K562 (cell line): ENCODE data around the gene GIGYF2. TPM values are rescaled to one million over a fixed set of nuclear protein-coding genes. Genes with fewer than 3 reads are reported as not detected.

Experiments used
- ARHGAP35 ChIP-seq: fragments of 450-650 bp; IDR thresholded peaks from 2 replicates; pipeline ENCODE4 v1.6.1; 2018; ENCODE audit not compliant: partially characterized antibody
- EZH2 ChIP-seq: IDR thresholded peaks from 2 replicates; pipeline ENCODE4 v1.6.1; 2012; ENCODE audit warnings: low read depth, mild to moderate bottlenecking, inconsistent platforms, low read length, borderline replicate concordance
- FOXP1 ChIP-seq: sonication (generic); formaldehyde crosslinking; IDR thresholded peaks from 2 replicates; pipeline ENCODE4 v1.8.0; 2022; ENCODE audit warnings: mild to moderate bottlenecking, missing genetic modification reagents
- GATAD2B ChIP-seq: fragments of 450-650 bp; IDR thresholded peaks from 2 replicates; pipeline ENCODE4 v1.6.1; 2017; ENCODE audit warnings: mild to moderate bottlenecking, borderline replicate concordance
- MAZ ChIP-seq, 2 experiments: fragments of 450-650 bp in 1 of 2; sonication (generic) in 1 of 2; formaldehyde crosslinking; IDR thresholded peaks in 1 of 2; conservative IDR thresholded peaks in 1 of 2; 2 replicates each; pipeline versions ENCODE4 v1.4.0 to v1.5.0; 2020; ENCODE audit warnings: mild to moderate bottlenecking in 1 of 2, missing genetic modification reagents in 1 of 2
- POLR2B ChIP-seq: fragments of 450-650 bp; IDR thresholded peaks from 2 replicates; pipeline ENCODE4 v1.6.1; 2018; ENCODE audit warnings: low read depth; ENCODE audit not compliant: partially characterized antibody
- RB1 ChIP-seq: fragments of 450-650 bp; IDR thresholded peaks from 2 replicates; pipeline ENCODE4 v1.6.1; 2017; ENCODE audit warnings: low read depth, mild to moderate bottlenecking
- RBBP5 ChIP-seq: fragments of 200-600 bp; sonication (generic); IDR thresholded peaks from 2 replicates; pipeline ENCODE4 v1.6.1; 2012; ENCODE audit warnings: borderline replicate concordance, mild to moderate bottlenecking, low read length, control low read depth, inconsistent platforms; ENCODE audit not compliant: insufficient read depth, poor library complexity, severe bottlenecking
- SRSF9 ChIP-seq: fragments of 200-400 bp; formaldehyde crosslinking; IDR thresholded peaks from 2 replicates; pipeline ENCODE4 v1.6.1; 2017; ENCODE audit warnings: low read depth, low read length, borderline replicate concordance
- TEAD4 ChIP-seq, 2 experiments: sonication (generic) in 1 of 2; formaldehyde crosslinking in 1 of 2; IDR thresholded peaks; 2 replicates each; pipeline versions ENCODE4 v1.6.1 to v1.8.0; 2012 to 2022; ENCODE audit warnings: borderline replicate concordance in 1 of 2, inconsistent platforms in 1 of 2, low read length in 1 of 2, mild to moderate bottlenecking in 1 of 2, missing genetic modification reagents in 1 of 2
- ZNF133 ChIP-seq: fragments of 250-450 bp; sonication (Bioruptor Pico); IDR thresholded peaks from 2 replicates; pipeline ENCODE4 v1.4.0; 2020; ENCODE audit warnings: mild to moderate bottlenecking
- ZNF354B ChIP-seq: fragments of 250-450 bp; sonication (Bioruptor Pico); IDR thresholded peaks from 2 replicates; pipeline ENCODE4 v1.4.0; 2020
- ZSCAN32 ChIP-seq: fragments of 450-650 bp; formaldehyde crosslinking; IDR thresholded peaks from 2 replicates; pipeline ENCODE4 v1.4.0; 2020; ENCODE audit warnings: mild to moderate bottlenecking, moderate library complexity
- polyA plus RNA-seq, 8 experiments: library from polyadenylated mRNA; depleted of rRNA in 4 of 8; stranded (reverse) in 5 of 8; unstranded in 3 of 8; fragments of >200 nt; fragmentation: Nextera tagmentation in 2 of 8; fragmentation: Illumina TruSeq in 1 of 8; extraction: Ambion mirVana in 2 of 8; extraction: Trizol in 1 of 8; gene quantifications; 2 replicates each; pipeline versions ENCODE4 v1.2.1 to v1.2.3, GENCODE V29; 2011 to 2014; ENCODE audit warnings: inconsistent platforms in 1 of 8, missing spikeins in 1 of 8
- total RNA-seq, 7 experiments: library from RNA; depleted of rRNA in 6 of 7; stranded (reverse); fragments of >200 nt in 6 of 7; fragmentation: Illumina TruSeq in 2 of 7; extraction: Trizol in 2 of 7; gene quantifications; 2 replicates each; pipeline versions ENCODE4 v1.2.1 to v1.2.3, GENCODE V29; 2011 to 2021; ENCODE audit warnings: low replicate concordance in 1 of 7
- TF ChIP-seq, protein P1 (sequence below): fragments of 450-650 bp; IDR thresholded peaks from 2 replicates; pipeline ENCODE4 v1.6.1; 2016; ENCODE audit warnings: antibody characterized with exemption
- TF ChIP-seq, protein P2 (sequence below), 3 experiments: fragments of 200-800 bp in 1 of 3; fragments of 250-450 bp in 1 of 3; fragments of 450-650 bp in 1 of 3; sonication (Bioruptor Pico) in 1 of 3; sonication (Bioruptor generic) in 1 of 3; formaldehyde crosslinking in 1 of 3; IDR thresholded peaks; 2 replicates each; pipeline versions ENCODE4 v1.6.1 to v1.8.0; 2016 to 2022; ENCODE audit warnings: mild to moderate bottlenecking in 2 of 3, missing genetic modification characterization in 2 of 3, missing compliant biosample characterization in 1 of 3, moderate library complexity in 1 of 3
- TF ChIP-seq, protein P3 (sequence below): IDR thresholded peaks from 2 replicates; pipeline ENCODE4 v1.6.1; 2014; ENCODE audit warnings: antibody characterized with exemption
- TF ChIP-seq, protein P4 (sequence below): sonication (generic); formaldehyde crosslinking; IDR thresholded peaks from 2 replicates; pipeline ENCODE4 v1.4.0; 2020; ENCODE audit warnings: mild to moderate bottlenecking, missing genetic modification reagents

The GIGYF2 gene
- total and polyA plus RNA-seq, 9 of the 15 experiments (the other 6 are each of a cell fraction or from before 2014, with no cell fraction given): 12.7 to 52.7 (median 34.9) TPM

DNA sequence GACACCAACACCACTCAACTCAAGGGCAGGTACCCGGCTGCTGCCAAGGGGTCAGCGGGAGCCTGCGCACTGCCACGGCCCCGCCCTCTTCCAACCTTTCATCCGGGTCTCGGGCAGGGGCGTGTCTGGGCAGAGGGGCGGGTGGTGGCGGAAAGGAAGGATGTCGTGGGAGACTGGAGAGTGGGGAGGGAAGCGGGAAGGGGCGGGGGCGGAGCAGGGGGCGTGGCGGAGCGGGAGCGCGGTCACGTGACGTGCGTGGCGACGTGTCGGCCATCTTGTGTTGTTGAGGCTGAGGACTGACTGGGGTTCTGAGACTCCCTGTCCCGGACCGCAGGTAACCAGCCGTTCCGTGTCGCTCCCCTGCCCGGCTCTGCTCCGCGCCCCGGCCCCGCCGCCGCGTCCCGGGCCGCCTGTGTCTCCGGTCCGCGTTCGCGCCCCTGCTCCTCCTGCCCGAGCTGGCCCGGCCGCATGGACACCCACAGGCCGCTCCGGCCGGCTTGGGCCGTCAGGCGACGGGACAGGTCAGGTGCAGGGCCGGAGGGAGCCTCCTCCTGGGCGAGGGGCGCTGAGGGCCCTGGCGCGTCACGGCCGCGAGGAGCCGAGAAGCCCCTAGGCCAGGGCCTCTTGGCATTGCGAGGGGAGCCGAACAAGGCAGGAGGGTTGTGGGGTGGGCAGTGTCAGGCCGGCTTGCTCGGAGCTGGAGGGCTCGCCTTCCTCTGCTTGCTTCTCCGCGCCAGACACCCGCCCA lies at the start of gene GIGYF2 (continued):
- TF ChIP-seq, protein P1, sequence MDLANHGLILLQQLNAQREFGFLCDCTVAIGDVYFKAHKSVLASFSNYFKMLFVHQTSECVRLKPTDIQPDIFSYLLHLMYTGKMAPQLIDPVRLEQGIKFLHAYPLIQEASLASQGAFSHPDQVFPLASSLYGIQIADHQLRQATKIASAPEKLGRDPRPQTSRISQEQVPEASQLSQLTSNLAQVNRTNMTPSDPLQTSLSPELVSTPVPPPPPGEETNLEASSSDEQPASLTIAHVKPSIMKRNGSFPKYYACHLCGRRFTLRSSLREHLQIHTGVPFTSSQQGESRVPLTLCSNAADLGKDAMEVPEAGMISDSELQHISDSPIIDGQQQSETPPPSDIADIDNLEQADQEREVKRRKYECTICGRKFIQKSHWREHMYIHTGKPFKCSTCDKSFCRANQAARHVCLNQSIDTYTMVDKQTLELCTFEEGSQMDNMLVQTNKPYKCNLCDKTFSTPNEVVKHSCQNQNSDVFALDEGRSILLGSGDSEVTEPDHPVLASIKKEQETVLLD: peak; percentile 76
- TF ChIP-seq ARHGAP35 (no peak), EZH2 (no peak), GATAD2B (no peak), ZNF133 (CRISPR knock-in tag) (no peak), SRSF9 (no peak), ZNF354B (CRISPR knock-in tag) (no peak), POLR2B (peak; percentile 37), MAZ (CRISPR knock-in tag; conservative IDR thresholded peaks at IDR 0.05 in 1 of 2, IDR thresholded peaks at IDR 0.05 in 1 of 2) (peak; percentile 62 to 66), ZSCAN32 (CRISPR knock-in tag) (no peak), RB1 (peak; percentile 37; the same call in 1 of the 2 replicates), RBBP5 (peak; percentile 84), TEAD4 (IDR thresholded peaks at IDR 0.05; ENCODE audit: low read length) (no peak), TEAD4 (CRISPR knock-in tag; IDR thresholded peaks at IDR 0.05; ENCODE audit: borderline replicate concordance) (peak; percentile 88), FOXP1 (no peak)
- TF ChIP-seq, protein P2, sequence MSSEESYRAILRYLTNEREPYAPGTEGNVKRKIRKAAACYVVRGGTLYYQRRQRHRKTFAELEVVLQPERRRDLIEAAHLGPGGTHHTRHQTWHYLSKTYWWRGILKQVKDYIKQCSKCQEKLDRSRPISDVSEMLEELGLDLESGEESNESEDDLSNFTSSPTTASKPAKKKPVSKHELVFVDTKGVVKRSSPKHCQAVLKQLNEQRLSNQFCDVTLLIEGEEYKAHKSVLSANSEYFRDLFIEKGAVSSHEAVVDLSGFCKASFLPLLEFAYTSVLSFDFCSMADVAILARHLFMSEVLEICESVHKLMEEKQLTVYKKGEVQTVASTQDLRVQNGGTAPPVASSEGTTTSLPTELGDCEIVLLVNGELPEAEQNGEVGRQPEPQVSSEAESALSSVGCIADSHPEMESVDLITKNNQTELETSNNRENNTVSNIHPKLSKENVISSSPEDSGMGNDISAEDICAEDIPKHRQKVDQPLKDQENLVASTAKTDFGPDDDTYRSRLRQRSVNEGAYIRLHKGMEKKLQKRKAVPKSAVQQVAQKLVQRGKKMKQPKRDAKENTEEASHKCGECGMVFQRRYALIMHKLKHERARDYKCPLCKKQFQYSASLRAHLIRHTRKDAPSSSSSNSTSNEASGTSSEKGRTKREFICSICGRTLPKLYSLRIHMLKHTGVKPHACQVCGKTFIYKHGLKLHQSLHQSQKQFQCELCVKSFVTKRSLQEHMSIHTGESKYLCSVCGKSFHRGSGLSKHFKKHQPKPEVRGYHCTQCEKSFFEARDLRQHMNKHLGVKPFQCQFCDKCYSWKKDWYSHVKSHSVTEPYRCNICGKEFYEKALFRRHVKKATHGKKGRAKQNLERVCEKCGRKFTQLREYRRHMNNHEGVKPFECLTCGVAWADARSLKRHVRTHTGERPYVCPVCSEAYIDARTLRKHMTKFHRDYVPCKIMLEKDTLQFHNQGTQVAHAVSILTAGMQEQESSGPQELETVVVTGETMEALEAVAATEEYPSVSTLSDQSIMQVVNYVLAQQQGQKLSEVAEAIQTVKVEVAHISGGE (CRISPR knock-in tag; IDR thresholded peaks at IDR 0.05): 0 out of 6 replicates have a peak, but pooled peaks of 1 of the 3 experiments have one; percentile 24
- TF ChIP-seq, protein P3, sequence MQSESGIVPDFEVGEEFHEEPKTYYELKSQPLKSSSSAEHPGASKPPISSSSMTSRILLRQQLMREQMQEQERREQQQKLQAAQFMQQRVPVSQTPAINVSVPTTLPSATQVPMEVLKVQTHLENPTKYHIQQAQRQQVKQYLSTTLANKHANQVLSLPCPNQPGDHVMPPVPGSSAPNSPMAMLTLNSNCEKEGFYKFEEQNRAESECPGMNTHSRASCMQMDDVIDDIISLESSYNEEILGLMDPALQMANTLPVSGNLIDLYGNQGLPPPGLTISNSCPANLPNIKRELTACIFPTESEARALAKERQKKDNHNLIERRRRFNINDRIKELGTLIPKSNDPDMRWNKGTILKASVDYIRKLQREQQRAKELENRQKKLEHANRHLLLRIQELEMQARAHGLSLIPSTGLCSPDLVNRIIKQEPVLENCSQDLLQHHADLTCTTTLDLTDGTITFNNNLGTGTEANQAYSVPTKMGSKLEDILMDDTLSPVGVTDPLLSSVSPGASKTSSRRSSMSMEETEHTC: peak; percentile 38; the same call in 1 of the 2 replicates
- TF ChIP-seq, protein P4, sequence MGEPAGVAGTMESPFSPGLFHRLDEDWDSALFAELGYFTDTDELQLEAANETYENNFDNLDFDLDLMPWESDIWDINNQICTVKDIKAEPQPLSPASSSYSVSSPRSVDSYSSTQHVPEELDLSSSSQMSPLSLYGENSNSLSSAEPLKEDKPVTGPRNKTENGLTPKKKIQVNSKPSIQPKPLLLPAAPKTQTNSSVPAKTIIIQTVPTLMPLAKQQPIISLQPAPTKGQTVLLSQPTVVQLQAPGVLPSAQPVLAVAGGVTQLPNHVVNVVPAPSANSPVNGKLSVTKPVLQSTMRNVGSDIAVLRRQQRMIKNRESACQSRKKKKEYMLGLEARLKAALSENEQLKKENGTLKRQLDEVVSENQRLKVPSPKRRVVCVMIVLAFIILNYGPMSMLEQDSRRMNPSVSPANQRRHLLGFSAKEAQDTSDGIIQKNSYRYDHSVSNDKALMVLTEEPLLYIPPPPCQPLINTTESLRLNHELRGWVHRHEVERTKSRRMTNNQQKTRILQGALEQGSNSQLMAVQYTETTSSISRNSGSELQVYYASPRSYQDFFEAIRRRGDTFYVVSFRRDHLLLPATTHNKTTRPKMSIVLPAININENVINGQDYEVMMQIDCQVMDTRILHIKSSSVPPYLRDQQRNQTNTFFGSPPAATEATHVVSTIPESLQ (CRISPR knock-in tag): no peak
